Suppressor macrophage treated with lipopolysaccharide for 1 hour (primary cell): ENCODE results near the gene LY86.

ENCODE experiments used
- DNase-seq, 3 donors: peaks; one replicate each; pipeline ENCODE4 v3.0.0-alpha.2; 2020 to 2022

LY86 gene

GRCh38 chr6:6570929-6571671 is 17.4 kb upstream of the LY86 start:
- DNase-seq = no peak

- no peak for DNase-seq
Observed at GRCh38 chr6:6575143-6575542, 13.4 kb upstream of the LY86 start.

DNA sequence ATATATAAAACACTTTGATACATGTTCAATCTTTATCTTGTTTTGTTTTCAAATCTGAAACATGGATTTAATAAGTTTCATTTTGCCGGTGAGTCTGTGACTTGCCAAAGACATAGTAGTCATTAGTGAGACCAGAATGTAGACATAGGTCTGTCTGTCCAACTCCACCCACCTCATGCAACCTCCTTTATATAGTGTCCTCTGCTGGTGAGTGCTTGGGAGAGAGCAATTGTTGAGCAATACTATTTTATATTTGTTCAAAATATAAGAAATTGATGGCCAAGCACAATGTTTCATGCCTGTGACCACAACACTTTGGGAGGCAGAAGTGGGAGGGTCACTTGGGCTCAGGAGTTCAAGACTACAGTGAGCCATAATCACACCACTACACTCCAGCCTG is 10.8 kb upstream of the LY86 start:
- peak in 2 of 3 donors; percentile 35 to 40 for DNase-seq

- DNase-seq = no peak
Observed at GRCh38 chr6:6579281-6579680, 9.2 kb upstream of the LY86 start.

DNA sequence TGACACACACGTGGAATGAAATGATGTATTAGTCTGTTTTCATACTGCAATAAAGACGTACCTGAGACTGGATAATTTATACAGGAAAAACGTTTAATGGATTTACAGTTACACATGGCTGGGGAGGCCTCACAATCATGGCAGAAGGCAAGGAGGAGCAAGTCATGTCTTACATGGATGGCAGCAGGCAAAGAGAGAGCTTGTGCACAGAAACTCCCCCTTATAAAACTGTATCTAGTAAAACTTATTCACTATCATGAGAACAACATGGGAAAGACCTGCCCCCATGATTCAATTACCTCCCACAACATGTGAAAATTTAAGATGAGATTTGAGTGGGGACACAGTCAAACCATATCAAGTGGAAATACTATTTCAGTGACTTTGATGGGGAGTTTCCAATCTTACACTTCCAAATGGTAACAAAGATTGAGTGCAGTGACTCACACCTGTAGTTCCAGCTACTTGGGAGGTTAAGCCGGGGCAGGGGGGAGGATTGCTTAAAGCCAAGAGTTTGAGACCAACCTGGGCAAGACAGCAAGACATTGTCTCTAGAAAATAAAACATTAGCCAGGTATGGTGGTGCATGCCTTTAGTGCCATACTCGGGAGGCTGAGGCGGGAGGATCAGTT is 8.2 kb upstream of the LY86 start:
- peak in 1 of 3 donors; percentile 55 for DNase-seq

DNA sequence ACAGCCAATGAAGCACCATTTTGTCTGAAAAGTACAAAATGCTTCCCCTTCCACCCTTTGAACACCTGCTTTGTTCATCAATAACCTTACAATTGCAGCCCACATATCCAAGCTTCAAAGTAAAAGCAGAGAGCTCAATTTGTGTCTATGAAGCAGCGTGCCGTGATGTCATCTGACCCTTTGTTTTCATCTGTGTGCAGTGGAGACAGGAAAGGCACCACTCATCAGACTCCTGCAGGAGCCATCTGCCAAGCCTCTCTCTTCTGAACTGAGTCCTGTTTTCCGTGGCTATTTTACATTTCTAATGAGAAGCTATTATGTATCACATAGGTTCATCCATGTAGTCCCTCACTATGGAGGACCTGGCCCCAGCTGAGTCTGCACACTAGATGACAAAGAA is 7.5 kb upstream of the LY86 start:
- no peak for DNase-seq

- DNase-seq = no peak
Observed at GRCh38 chr6:6582131-6582530, 6.4 kb upstream of the LY86 start.

GRCh38 chr6:6583836-6584235 is 4.7 kb upstream of the LY86 start:
- DNase-seq = no peak

DNA sequence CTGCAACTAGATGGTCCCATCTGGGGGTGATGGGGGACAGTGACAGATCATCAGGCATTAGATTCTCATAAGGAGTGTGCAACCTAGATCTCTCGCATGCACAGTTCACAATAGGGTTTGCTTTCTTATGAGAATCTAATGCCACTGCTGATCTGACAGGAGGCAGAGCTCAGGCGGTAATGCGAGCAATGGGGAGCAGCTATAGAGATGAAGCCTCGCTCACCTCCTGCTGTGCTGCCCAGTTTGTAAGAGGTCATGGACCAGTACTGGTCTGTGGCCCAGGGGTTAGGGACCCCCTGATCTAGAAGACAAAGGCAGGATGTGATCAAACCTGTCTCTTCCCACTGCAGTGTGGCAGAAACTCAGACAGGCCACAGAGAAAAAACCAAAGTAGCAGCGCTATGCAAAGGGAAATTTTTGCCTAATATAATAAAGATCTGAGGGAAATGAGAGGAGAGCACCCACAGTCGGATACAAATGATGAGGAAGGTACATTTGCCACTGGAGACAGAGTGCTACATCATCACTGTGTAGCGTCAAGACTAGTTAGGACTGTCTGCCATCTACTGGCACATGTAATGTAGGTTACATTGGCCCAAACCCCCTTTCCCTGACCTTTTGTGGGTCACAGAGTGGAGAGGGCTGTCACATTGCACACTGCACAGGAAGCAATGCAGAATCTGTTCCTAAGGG is 4.1 kb upstream of the LY86 start:
- DNase-seq = no peak

DNA sequence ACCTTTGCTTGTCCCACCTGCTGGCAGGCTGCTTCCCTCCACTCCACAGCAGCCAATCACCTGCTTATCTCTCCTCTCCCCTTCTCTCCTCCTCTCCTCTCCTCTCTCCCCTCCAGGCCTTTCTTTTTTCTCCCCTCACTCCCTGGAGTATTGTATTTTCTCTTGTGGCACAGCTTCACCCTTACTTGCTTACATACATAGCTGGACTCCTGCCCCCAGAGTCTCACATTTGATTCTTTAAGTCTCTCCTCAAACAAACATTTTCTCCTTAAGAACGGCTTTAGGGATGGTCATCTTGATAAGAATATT is 3.6 kb upstream of the LY86 start:
- no peak for DNase-seq

DNA sequence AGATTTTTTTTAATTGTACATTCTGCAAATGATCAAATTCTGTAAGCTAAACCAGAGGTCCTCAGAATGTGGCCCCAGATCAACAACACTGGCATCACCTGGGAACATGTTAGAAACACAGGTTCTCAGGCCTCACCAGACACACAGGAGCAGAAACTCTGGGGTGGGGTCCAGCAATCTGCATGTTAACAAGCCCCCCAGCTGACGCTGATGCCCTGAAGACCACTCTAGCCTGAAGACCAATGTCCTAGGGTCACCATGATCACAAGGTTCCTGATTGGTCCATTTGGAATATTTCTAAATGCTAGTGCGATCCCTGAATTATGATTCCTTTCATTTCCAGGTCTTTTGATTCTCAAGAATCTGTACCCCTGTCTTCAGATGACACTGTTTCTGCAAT is 2.4 kb upstream of the LY86 start:
- DNase-seq = no peak

- peak in 2 of 3 donors; percentile 47 to 67 for DNase-seq
Observed at GRCh38 chr6:6586671-6587526, 1.6 kb upstream of the LY86 start.

- DNase-seq = no peak
Observed at GRCh38 chr6:6587696-6588063, 840 bp upstream of the LY86 start.

DNA sequence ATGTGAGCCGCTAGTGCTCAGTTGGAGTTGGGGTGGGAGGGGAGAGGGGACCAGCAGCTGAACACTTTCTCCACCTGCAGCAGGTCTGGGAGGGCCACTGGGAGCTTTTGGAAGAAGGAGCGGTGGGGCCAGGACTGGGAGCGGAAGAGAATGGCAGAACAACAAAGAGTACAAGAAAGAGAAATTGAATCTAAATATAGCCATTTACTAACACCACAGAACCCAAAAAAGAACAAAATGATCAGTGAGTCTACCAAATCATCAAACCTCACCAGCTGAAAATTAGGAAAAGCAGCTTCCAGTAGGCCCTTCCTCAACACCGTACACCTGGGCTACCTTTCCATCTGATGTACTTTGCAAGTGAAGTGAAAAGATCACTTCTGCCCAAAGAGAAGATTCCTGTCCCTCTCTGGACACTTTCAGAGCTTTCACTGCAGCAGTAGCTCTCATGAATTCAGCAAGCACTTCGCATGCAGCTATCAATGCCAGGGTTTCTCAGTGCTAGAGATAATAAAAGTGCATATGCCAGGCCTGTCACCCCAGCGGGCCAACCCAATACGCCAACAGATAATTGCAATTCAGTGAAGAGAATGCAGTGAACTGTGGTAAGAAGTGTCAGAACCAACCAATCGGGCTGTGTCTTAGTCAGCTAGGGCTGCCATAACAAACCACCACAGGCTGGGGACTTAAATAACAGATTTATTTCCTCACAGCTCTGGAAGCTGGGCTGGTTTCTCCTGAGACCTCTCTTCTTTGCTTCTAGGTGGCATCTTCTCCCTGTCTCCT is 597 bp downstream of the LY86 start:
- DNase-seq = peak in 1 of 3 donors; percentile 38

DNA sequence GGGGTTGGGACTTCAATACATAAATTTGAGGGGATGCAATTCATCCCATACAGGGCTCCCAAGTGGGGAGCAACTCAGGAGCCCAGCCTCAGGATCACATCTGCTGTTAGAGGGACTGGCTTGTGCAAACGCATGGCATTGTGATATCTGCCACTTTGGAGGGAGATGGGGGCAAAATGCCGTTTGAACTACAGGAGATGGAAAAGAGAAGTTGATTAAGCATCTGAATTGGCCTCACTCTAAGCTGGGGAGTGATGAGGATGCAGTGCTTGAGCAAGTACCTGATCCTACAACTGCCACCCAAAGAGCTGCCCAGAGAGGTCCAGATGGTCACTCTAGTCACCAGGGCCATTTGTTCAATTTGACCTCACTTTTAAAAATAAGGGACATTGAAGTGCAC is 2.0 kb downstream of the LY86 start:
- DNase-seq = no peak

GRCh38 chr6:6591778-6592465 is 3.4 kb downstream of the LY86 start:
- DNase-seq = peak; percentile 91 to 99 (median 96)

DNA sequence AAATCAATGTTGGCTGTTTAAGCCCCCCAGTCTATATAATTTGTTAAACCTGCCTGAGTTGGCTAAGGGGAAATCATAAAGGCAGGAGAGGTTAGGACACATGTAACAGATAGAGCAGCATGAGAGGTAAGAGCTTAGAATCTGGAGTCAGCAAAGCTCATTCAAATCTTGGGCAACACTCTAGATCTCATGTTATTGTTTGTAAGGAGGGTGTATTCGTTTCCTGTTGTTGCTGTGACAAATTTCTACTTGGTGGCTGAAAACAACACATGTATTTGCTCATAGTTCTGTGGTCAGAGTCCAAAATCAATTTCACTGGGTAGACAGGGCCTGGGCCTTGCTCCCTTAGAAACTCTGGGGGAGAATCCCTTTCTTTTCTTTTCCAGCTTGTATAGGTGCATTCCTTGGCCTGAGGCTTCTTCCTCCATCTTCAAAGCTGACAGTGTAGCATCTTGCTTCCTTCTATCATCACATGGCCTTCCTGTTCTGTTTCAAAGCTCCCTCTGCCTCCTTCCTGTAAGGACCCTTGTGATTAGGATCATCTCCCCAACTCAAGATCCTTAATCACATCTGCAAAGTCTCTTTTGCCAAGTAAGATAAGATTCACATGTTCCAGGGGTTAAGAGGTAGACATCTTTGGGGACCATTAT is 4.4 kb downstream of the LY86 start:
- DNase-seq = peak; percentile 44 to 78 (median 70)

GRCh38 chr6:6593867-6594468 is 5.4 kb downstream of the LY86 start:
- no peak for DNase-seq

DNA sequence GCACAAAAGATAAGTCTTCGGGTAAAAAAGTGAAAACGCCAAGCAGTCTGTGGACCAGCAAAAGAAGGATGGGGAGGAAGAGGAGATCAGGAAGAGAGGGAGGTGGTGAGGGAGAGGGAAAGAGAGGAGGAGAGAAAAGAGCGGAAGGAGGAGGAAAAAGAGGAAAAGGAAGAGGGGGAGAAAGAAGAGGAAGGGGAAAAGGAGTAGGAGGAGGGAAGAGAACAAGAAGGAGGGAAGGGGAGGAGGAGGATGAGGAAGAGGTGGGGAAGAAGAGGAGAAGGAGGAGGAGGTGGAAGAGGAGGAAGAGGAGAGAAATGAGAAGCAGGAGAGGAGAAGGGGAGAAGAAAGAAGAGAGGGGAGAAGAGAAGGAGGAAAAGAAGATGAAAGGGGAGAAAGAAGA is 6.5 kb downstream of the LY86 start:
- DNase-seq = no peak

- DNase-seq = no peak
Observed at GRCh38 chr6:6595952-6596351, 7.4 kb downstream of the LY86 start.
